ENCODE data around the gene RECQL5.

RECQL5 gene

GRCh38 chr17:75645501-75645888 is 21.5 kb downstream of the RECQL5 start:
- no peak for TF ChIP-seq CTCF (IDR thresholded peaks at IDR 0.05; ENCODE audit: unreplicated experiment in 3 of 3)
- Mint-ChIP-seq H3K9me3 (no peaks in the 10 kb centered on the region), H3K4me1 (no peaks in the 10 kb centered on the region), H3K27ac (peak overlapping the region; percentile 98 to 99 (median 98)), H3K4me3 (no peak overlapping the region), H3K27me3 (ENCODE audit: low read depth) (no peaks in the 10 kb centered on the region), H3K36me3 (ENCODE audit: low read depth) (peaks cover 16% of the 10 kb centered on the region)

- TF ChIP-seq CTCF (IDR thresholded peaks at IDR 0.05; ENCODE audit: unreplicated experiment in 3 of 3), result no peak
- Mint-ChIP-seq H3K4me3 (no peak overlapping the region), H3K27me3 (ENCODE audit: low read depth) (no peaks in the 10 kb centered on the region), H3K27ac (no peak overlapping the region), H3K36me3 (ENCODE audit: low read depth) (peaks cover 3% of the 10 kb centered on the region), H3K9me3 (no peaks in the 10 kb centered on the region), H3K4me1 (no peaks in the 10 kb centered on the region)
These were observed 23.3 kb downstream of the RECQL5 start for GRCh38 chr17:75643643-75644017.

- H3K4me1 Mint-ChIP-seq, result no peaks in the 10 kb centered on the region
- no peaks in the 10 kb centered on the region for H3K9me3 Mint-ChIP-seq
- TF ChIP-seq CTCF (IDR thresholded peaks at IDR 0.05; ENCODE audit: unreplicated experiment in 3 of 3), result no peak
- peaks cover 3% of the 10 kb centered on the region for H3K36me3 Mint-ChIP-seq (ENCODE audit: low read depth)
- no peak overlapping the region for H3K27ac Mint-ChIP-seq
- no peaks in the 10 kb centered on the region for H3K27me3 Mint-ChIP-seq (ENCODE audit: low read depth)
- H3K4me3 Mint-ChIP-seq, result no peak overlapping the region
These were observed 23.9 kb downstream of the RECQL5 start for GRCh38 chr17:75642784-75643642.

GRCh38 chr17:75642182-75642783 is 24.7 kb downstream of the RECQL5 start:
- Mint-ChIP-seq H3K27ac (no peak overlapping the region), H3K4me1 (no peaks in the 10 kb centered on the region), H3K9me3 (no peaks in the 10 kb centered on the region), H3K27me3 (ENCODE audit: low read depth) (no peaks in the 10 kb centered on the region), H3K36me3 (ENCODE audit: low read depth) (no peaks in the 10 kb centered on the region), H3K4me3 (no peak overlapping the region)
- no peak for TF ChIP-seq CTCF (IDR thresholded peaks at IDR 0.05; ENCODE audit: unreplicated experiment in 3 of 3)

GRCh38 chr17:75641343-75641742 is 25.6 kb downstream of the RECQL5 start:
- Mint-ChIP-seq H3K27ac (peak overlapping the region in 2 of 3 experiments; percentile 35 to 50), H3K9me3 (no peaks in the 10 kb centered on the region), H3K36me3 (ENCODE audit: low read depth) (no peaks in the 10 kb centered on the region), H3K27me3 (ENCODE audit: low read depth) (no peaks in the 10 kb centered on the region), H3K4me3 (no peak overlapping the region), H3K4me1 (peaks cover 5% of the 10 kb centered on the region)
- TF ChIP-seq CTCF (IDR thresholded peaks at IDR 0.05; ENCODE audit: unreplicated experiment in 3 of 3), result no peak

Measured in nephron (organoid).